Right lobe of liver (tissue), 4 donors: ENCODE measurements around the gene NDUFS8.

Experiments
- CTCF ChIP-seq, 4 donors: fragments of 200-600 bp in 3 of 4; fragments of 450-650 bp in 1 of 4; IDR thresholded peaks; one replicate each; pipeline versions ENCODE4 v1.5.1 to v1.8.0; 2016 to 2022; ENCODE audit warnings: antibody characterized with exemption in 4 of 4, mild to moderate bottlenecking in 2 of 4
- POLR2A ChIP-seq: fragments of 450-650 bp; IDR thresholded peaks from one replicate; pipeline ENCODE4 v1.6.1; 2017; ENCODE audit warnings: antibody characterized with exemption, mild to moderate bottlenecking
- donor health status: DM: no; HTN: no; CAD: no.
- donor health status: DM: no; HTN: no; CAD: no.
- donor health status: DM: no; HTN: yes; CAD: no.

- TF ChIP-seq CTCF (IDR thresholded peaks at IDR 0.05) (no peak), POLR2A (no peak)
These were observed 3.2 kb downstream of the NDUFS8 start for GRCh38 chr11:68033708-68034045.
